Activated naive CD4-positive, alpha-beta T cell treated with anti-CD3 and anti-CD28 coated beads, Interleukin-2, amount 10 ng/mL, durations not matched to agents 7 days and 5 days (primary cell): ENCODE data around the gene HBA1.
A peak's percentile ranks its signal among the peaks of the same experiment; 100 is the strongest.
"Not testable (repeated sequence)": the region's sequence is repeated elsewhere in the genome, so short reads cannot be mapped to it uniquely, and the experiment has no call there.

Source experiments
- CTCF ChIA-PET: fragments of 350-600 bp; sonication (Branson Sonifier 250); formaldehyde crosslinking; loops from one replicate; lab custom pipeline; 2021; ENCODE audit warnings: antibody characterized with exemption; lab: Charles Lee
- DNase-seq: peaks from one replicate; pipeline ENCODE4 v3.0.0-alpha.2; 2020
- H3K27ac Mint-ChIP-seq: one replicate; pipeline ENCODE4 v1.8.0; 2021; ENCODE audit warnings: mild to moderate bottlenecking, moderate library complexity, mixed read lengths
- H3K27me3 Mint-ChIP-seq: one replicate; pipeline ENCODE4 v1.8.0; 2021; ENCODE audit warnings: mild to moderate bottlenecking, mixed read lengths
- H3K36me3 Mint-ChIP-seq: one replicate; pipeline ENCODE4 v1.8.0; 2021; ENCODE audit warnings: mixed read lengths
- H3K4me1 Mint-ChIP-seq: one replicate; pipeline ENCODE4 v1.8.0; 2021; ENCODE audit warnings: mixed read lengths
- H3K4me3 Mint-ChIP-seq: one replicate; pipeline ENCODE4 v1.8.0; 2021; ENCODE audit warnings: mild to moderate bottlenecking, moderate library complexity, mixed read lengths
- H3K9me3 Mint-ChIP-seq: one replicate; pipeline ENCODE4 v1.8.0; 2021; ENCODE audit warnings: mixed read lengths

Gene HBA1

DNA sequence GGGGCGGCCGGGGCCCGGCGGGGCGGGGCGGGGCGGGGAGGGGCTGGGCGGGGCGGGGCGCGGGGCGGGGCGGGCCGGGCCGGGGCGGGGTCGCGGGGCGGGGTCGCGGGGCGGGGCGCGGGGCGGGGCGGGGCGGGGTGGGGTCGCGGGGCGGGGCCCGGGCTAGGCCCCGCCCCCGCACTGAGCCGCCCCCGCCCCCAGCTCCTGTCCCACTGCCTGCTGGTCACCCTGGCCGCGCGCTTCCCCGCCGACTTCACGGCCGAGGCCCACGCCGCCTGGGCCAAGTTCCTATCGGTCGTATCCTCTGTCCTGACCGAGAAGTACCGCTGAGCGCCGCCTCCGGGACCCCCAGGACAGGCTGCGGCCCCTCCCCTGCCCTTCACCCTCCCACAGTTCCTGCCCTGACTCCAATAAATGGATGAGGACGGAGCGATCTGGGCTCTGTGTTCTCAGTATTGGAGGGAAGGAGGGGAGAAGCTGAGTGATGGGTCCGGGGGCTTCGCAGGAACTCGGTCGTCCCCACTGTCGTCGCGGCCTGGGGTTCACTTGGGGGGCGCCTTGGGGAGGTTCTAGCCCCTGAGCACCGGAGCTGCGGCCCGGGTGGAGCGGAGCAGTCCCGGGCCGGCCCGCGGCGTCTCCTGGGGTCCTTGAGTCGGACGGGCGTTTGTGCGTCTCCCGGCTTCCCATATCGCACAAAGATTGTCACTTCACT, 11.5 kb upstream of the HBA1 start:
- Mint-ChIP-seq H3K36me3 (no peaks in the 10 kb centered on the region), H3K27ac (no peak overlapping the region), H3K4me3 (no peak overlapping the region), H3K27me3 (peaks cover 82% of the 10 kb centered on the region), H3K4me1 (peaks cover 5% of the 10 kb centered on the region), H3K9me3 (no peaks in the 10 kb centered on the region)
- DNase-seq, result no peak
- CTCF ChIA-PET, result interaction anchor here (0.6 kb wide), 1 partner anchor 68 kb away, joined by 3 read pairs; no protein-coding TSS in a partner anchor

DNA sequence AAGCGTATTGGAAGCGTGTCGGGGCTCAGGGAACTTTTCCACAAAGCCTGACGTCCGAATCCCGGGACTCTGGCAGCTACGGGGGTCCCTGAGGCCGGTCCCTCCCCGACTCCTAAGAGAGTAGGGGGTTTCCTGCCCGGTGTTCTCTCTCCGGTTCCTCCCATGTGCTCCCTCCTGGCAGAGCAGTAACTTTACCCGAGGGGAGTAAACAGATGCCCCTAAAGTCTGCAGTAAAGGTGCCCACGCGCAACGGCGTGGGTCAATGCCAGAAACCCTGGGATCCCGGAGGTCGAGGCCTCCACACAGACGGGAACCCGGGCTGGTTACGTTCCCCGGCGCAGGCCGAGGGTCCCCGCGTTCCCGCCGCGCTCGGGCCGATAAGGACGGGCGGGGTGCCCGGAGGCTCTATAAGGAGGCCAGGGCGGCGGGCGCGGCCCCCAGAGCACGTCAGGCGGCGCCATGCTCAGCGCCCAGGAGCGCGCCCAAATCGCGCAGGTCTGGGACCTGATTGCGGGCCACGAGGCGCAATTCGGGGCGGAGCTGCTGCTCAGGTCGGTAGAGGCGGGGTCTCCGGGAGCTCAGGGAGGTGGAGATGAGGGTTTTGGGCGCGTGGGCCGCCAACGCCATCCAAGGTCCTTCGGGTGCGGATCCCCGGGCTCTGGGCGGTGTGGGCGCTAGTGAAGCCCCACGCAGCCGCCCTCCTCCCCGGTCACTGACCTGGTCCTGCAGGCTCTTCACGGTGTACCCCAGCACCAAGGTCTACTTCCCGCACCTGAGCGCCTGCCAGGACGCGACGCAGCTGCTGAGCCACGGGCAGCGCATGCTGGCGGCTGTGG, 10.7 kb upstream of the HBA1 start, which contains the start of gene HBM:
Gene HBM, plus strand, starts transcription at position 440 of the 836 bp plus-strand sequence. Its CDS starts 20 bp downstream, at position 460.
- H3K4me1 Mint-ChIP-seq, result peaks cover 7% of the 10 kb centered on the region
- peaks cover 89% of the 10 kb centered on the region for H3K27me3 Mint-ChIP-seq
- CTCF ChIA-PET, result interaction anchor here (0.6 kb wide), 1 partner anchor 69 kb away, joined by 3 read pairs; no protein-coding TSS in a partner anchor
- H3K9me3 Mint-ChIP-seq, result no peaks in the 10 kb centered on the region
- peak within 1 kb of the TSS; percentile 45 for H3K27ac Mint-ChIP-seq
- DNase-seq, result no peak
- H3K4me3 Mint-ChIP-seq, result no peak within 1 kb of the TSS
- no peaks in the 10 kb centered on the region for H3K36me3 Mint-ChIP-seq

- peaks cover 7% of the 10 kb centered on the region for H3K4me1 Mint-ChIP-seq
- no peak for DNase-seq
- CTCF ChIA-PET, result interaction anchor here (1.2 kb wide), 1 partner anchor 17 kb away, joined by 3 read pairs; no protein-coding TSS in a partner anchor
- no peaks in the 10 kb centered on the region for H3K9me3 Mint-ChIP-seq
- H3K36me3 Mint-ChIP-seq, result no peaks in the 10 kb centered on the region
- H3K27me3 Mint-ChIP-seq, result peaks cover 89% of the 10 kb centered on the region
- peak overlapping the region; percentile 45 for H3K27ac Mint-ChIP-seq
- no peak overlapping the region for H3K4me3 Mint-ChIP-seq
Observed at GRCh38 chr16:166375-167121, 9.9 kb upstream of the HBA1 start.

GRCh38 chr16:167122-167690, 9.3 kb upstream of the HBA1 start:
- Mint-ChIP-seq H3K27ac (peak overlapping the region; percentile 25), H3K4me1 (peaks cover 8% of the 10 kb centered on the region), H3K9me3 (no peaks in the 10 kb centered on the region), H3K4me3 (no peak overlapping the region), H3K36me3 (no peaks in the 10 kb centered on the region), H3K27me3 (peaks cover 89% of the 10 kb centered on the region)
- CTCF ChIA-PET, result interaction anchor here (1.2 kb wide), 2 partner anchors 16 to 49 kb away, joined by 3 to 4 read pairs; no protein-coding TSS in a partner anchor
- no peak for DNase-seq

DNA sequence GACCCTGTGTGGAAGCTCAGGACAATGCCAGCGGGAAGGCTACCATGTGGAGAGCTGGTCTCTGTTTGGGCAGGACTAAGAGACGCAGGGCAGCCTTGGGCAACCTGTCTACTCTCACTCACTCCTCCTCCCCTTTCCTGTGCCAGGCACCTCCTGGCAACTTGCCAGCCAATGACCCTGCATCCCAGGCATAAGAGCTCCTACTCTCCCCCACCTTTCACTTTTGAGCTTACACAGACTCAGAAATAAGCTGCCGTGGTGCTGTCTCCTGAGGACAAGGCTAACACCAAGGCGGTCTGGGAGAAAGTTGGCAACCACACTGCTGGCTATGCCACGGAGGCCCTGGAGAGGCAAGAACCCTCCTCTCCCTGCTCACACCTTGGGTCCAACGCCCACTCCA, 8.1 kb upstream of the HBA1 start:
- H3K36me3 Mint-ChIP-seq, result no peaks in the 10 kb centered on the region
- H3K9me3 Mint-ChIP-seq, result no peaks in the 10 kb centered on the region
- H3K4me3 Mint-ChIP-seq, result no peak overlapping the region
- peaks cover 83% of the 10 kb centered on the region for H3K27me3 Mint-ChIP-seq
- CTCF ChIA-PET, result interaction anchor here (1.2 to 1.6 kb wide), 2 partner anchors 13 to 51 kb away, joined by 3 to 4 read pairs; no protein-coding TSS in a partner anchor
- H3K27ac Mint-ChIP-seq, result no peak overlapping the region
- no peak for DNase-seq
- peaks cover 11% of the 10 kb centered on the region for H3K4me1 Mint-ChIP-seq

- Mint-ChIP-seq H3K27ac (no peak overlapping the region), H3K27me3 (peaks cover 84% of the 10 kb centered on the region), H3K4me1 (peaks cover 13% of the 10 kb centered on the region), H3K36me3 (no peaks in the 10 kb centered on the region), H3K9me3 (no peaks in the 10 kb centered on the region), H3K4me3 (no peak overlapping the region)
- no peak for DNase-seq
- CTCF ChIA-PET, result interaction anchor here (1.6 kb wide), 1 partner anchor 12 kb away, joined by 3 read pairs; no protein-coding TSS in a partner anchor
Observed at GRCh38 chr16:169014-169413, 7.5 kb upstream of the HBA1 start.

- DNase-seq, result peak; percentile 26
- not testable (repeated sequence) for H3K36me3 Mint-ChIP-seq, H3K9me3 Mint-ChIP-seq, H3K27ac Mint-ChIP-seq, H3K4me3 Mint-ChIP-seq
- CTCF ChIA-PET, result interaction anchor here (1.6 kb wide), 1 partner anchor 11 kb away, joined by 3 read pairs; no protein-coding TSS in a partner anchor
- Mint-ChIP-seq H3K4me1 (peaks cover 21% of the 10 kb centered on the region), H3K27me3 (peaks cover 91% of the 10 kb centered on the region)
Observed at GRCh38 chr16:170088-170507, 6.4 kb upstream of the HBA1 start.

GRCh38 chr16:170788-171187, 5.7 kb upstream of the HBA1 start:
- Mint-ChIP-seq H3K4me1 (peaks cover 26% of the 10 kb centered on the region), H3K9me3 (no peaks in the 10 kb centered on the region), H3K4me3 (no peak overlapping the region), H3K36me3 (no peaks in the 10 kb centered on the region), H3K27ac (no peak overlapping the region), H3K27me3 (peaks cover 91% of the 10 kb centered on the region)
- no peak for DNase-seq
- CTCF ChIA-PET, result no interaction called here

- DNase-seq, H3K27ac Mint-ChIP-seq, H3K9me3 Mint-ChIP-seq, CTCF ChIA-PET, H3K36me3 Mint-ChIP-seq: not testable (repeated sequence)
- H3K4me3 Mint-ChIP-seq, result peak within 1 kb of the TSS; percentile 31
- peaks cover 23% of the 10 kb centered on the region for H3K4me1 Mint-ChIP-seq
- H3K27me3 Mint-ChIP-seq, result peaks cover 85% of the 10 kb centered on the region
Observed at GRCh38 chr16:172374-172941, 4.0 kb upstream of the HBA1 start, which contains the start of gene HBA2. Gene HBA2, plus strand, starts transcription at chr16:172876. Its CDS starts 37 bp downstream, at chr16:172913.

DNA sequence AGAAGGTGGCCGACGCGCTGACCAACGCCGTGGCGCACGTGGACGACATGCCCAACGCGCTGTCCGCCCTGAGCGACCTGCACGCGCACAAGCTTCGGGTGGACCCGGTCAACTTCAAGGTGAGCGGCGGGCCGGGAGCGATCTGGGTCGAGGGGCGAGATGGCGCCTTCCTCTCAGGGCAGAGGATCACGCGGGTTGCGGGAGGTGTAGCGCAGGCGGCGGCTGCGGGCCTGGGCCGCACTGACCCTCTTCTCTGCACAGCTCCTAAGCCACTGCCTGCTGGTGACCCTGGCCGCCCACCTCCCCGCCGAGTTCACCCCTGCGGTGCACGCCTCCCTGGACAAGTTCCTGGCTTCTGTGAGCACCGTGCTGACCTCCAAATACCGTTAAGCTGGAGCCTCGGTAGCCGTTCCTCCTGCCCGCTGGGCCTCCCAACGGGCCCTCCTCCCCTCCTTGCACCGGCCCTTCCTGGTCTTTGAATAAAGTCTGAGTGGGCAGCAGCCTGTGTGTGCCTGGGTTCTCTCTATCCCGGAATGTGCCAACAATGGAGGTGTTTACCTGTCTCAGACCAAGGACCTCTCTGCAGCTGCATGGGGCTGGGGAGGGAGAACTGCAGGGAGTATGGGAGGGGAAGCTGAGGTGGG, 3.1 kb upstream of the HBA1 start:
- DNase-seq, H3K36me3 Mint-ChIP-seq, CTCF ChIA-PET, H3K9me3 Mint-ChIP-seq, H3K27ac Mint-ChIP-seq: not testable (repeated sequence)
- Mint-ChIP-seq H3K4me3 (peak overlapping the region; percentile 31), H3K27me3 (peaks cover 85% of the 10 kb centered on the region), H3K4me1 (peaks cover 27% of the 10 kb centered on the region)

DNA sequence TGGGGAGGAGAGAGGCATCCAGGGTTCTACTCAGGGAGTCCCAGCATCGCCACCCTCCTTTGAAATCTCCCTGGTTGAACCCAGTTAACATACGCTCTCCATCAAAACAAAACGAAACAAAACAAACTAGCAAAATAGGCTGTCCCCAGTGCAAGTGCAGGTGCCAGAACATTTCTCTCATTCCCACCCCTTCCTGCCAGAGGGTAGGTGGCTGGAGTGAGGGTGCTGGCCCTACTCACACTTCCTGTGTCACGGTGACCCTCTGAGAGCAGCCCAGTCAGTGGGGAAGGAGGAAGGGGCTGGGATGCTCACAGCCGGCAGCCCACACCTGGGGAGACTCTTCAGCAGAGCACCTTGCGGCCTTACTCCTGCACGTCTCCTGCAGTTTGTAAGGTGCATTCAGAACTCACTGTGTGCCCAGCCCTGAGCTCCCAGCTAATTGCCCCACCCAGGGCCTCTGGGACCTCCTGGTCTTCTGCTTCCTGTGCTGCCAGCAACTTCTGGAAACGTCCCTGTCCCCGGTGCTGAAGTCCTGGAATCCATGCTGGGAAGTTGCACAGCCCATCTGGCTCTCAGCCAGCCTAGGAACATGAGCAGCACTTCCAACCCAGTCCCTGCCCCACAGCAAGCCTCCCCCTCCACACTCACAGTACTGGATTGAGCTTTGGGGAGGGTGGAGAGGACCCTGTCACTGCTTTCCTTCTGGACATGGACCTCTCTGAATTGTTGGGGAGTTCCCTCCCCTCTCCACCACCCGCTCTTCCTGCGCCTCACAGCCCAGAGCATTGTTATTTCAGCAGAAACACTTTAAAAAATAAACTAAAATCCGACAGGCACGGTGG, 2.3 kb upstream of the HBA1 start:
- CTCF ChIA-PET, H3K36me3 Mint-ChIP-seq, H3K27ac Mint-ChIP-seq, DNase-seq, H3K9me3 Mint-ChIP-seq, H3K4me3 Mint-ChIP-seq: not testable (repeated sequence)
- peaks cover 85% of the 10 kb centered on the region for H3K27me3 Mint-ChIP-seq
- peaks cover 27% of the 10 kb centered on the region for H3K4me1 Mint-ChIP-seq
